H9 (cell line): Measurements from ENCODE around the gene EPHA3. TPM values are rescaled to one million over a fixed set of nuclear protein-coding genes. Genes with fewer than 3 reads are reported as not detected.

Source experiments
- DNase-seq: peaks from one replicate; pipeline ENCODE4 v3.0.0-alpha.2; 2017
- H2AFZ ChIP-seq: one replicate; pipeline ENCODE4 v1.6.1; 2013; ENCODE audit warnings: mild to moderate bottlenecking, low read length, control low read depth, moderate library complexity
- H2AK5ac ChIP-seq: 2 replicates; pipeline ENCODE4 v1.6.1; 2013; ENCODE audit warnings: low read length, control low read depth, mixed read lengths; ENCODE audit not compliant: insufficient read length
- H2BK120ac ChIP-seq: one replicate; pipeline ENCODE4 v1.6.1; 2013; ENCODE audit warnings: low read depth, mild to moderate bottlenecking, low read length, control low read depth, inconsistent platforms; ENCODE audit not compliant: poor library complexity, severe bottlenecking
- H2BK12ac ChIP-seq: 2 replicates; pipeline ENCODE4 v1.6.1; 2013; ENCODE audit warnings: low read length, control low read depth, mixed read lengths, low read depth; ENCODE audit not compliant: insufficient read length
- H2BK15ac ChIP-seq: 2 replicates; pipeline ENCODE4 v1.6.1; 2013; ENCODE audit warnings: low read depth, low read length, control low read depth
- H2BK20ac ChIP-seq: one replicate; pipeline ENCODE4 v1.6.1; 2013; ENCODE audit warnings: low read depth, mild to moderate bottlenecking, low read length, control low read depth, inconsistent platforms; ENCODE audit not compliant: poor library complexity, severe bottlenecking
- H2BK5ac ChIP-seq: 2 replicates; pipeline ENCODE4 v1.6.1; 2013; ENCODE audit warnings: low read length, control low read depth, mixed read lengths; ENCODE audit not compliant: insufficient read length
- H3K14ac ChIP-seq: 2 replicates; pipeline ENCODE4 v1.6.1; 2013; ENCODE audit warnings: low read length, control low read depth; ENCODE audit not compliant: insufficient read depth
- H3K18ac ChIP-seq: 2 replicates; pipeline ENCODE4 v1.6.1; 2013; ENCODE audit warnings: low read depth, mild to moderate bottlenecking, mixed read lengths, low read length, control low read depth; ENCODE audit not compliant: insufficient read length
- H3K23ac ChIP-seq: 2 replicates; pipeline ENCODE4 v1.6.1; 2013; ENCODE audit warnings: low read length, control low read depth, mixed read lengths, low read depth; ENCODE audit not compliant: insufficient read length
- H3K23me2 ChIP-seq: 2 replicates; pipeline ENCODE4 v1.6.1; 2013; ENCODE audit warnings: low read depth, mild to moderate bottlenecking, mixed read lengths, low read length, control low read depth; ENCODE audit not compliant: insufficient read length, poor library complexity, severe bottlenecking
- H3K27ac ChIP-seq: 2 replicates; pipeline ENCODE4 v1.5.1; 2013; ENCODE audit warnings: low read length, control low read depth, mixed read lengths, low read depth; ENCODE audit not compliant: insufficient read length
- H3K27me3 ChIP-seq: 2 replicates; pipeline ENCODE4 v1.6.1; 2013; ENCODE audit warnings: low read length, control low read depth, inconsistent platforms; ENCODE audit not compliant: insufficient read depth
- H3K4ac ChIP-seq: 2 replicates; pipeline ENCODE4 v1.6.1; 2013; ENCODE audit warnings: low read depth, mild to moderate bottlenecking, control low read depth, inconsistent platforms, low read length, moderate library complexity
- H3K4me1 ChIP-seq: 2 replicates; pipeline ENCODE4 v1.6.1; 2013; ENCODE audit warnings: low read length, control low read depth, inconsistent platforms; ENCODE audit not compliant: insufficient read depth
- H3K4me2 ChIP-seq: 2 replicates; pipeline ENCODE4 v1.6.1; 2013; ENCODE audit warnings: low read length, control low read depth, mixed read lengths; ENCODE audit not compliant: insufficient read length, insufficient read depth
- H3K56ac ChIP-seq: 2 replicates; pipeline ENCODE4 v1.6.1; 2013; ENCODE audit warnings: low read depth, mild to moderate bottlenecking, mixed read lengths, low read length, control low read depth; ENCODE audit not compliant: insufficient read length
- H3K79me1 ChIP-seq: 2 replicates; pipeline ENCODE4 v1.6.1; 2013; ENCODE audit warnings: low read depth, mild to moderate bottlenecking, moderate library complexity, low read length, control low read depth, inconsistent platforms; ENCODE audit not compliant: insufficient read depth, poor library complexity, severe bottlenecking
- H3K79me2 ChIP-seq: 2 replicates; pipeline ENCODE4 v1.6.1; 2013; ENCODE audit warnings: low read length, control low read depth, inconsistent platforms; ENCODE audit not compliant: insufficient read depth
- H3K9ac ChIP-seq: 2 replicates; pipeline ENCODE4 v1.6.1; 2013; ENCODE audit warnings: low read length, control low read depth, mixed read lengths; ENCODE audit not compliant: insufficient read length; ENCODE audit errors: extremely low read depth
- H3K9me3 ChIP-seq: one replicate; pipeline ENCODE4 v1.6.1; 2013; ENCODE audit warnings: low read depth, low read length, inconsistent platforms; ENCODE audit not compliant: control insufficient read depth
- H3T11ph ChIP-seq: one replicate; pipeline ENCODE4 v1.6.1; 2013; ENCODE audit warnings: mild to moderate bottlenecking, low read length, control low read depth, inconsistent platforms
- H4K20me1 ChIP-seq: one replicate; pipeline ENCODE4 v1.6.1; 2013; ENCODE audit not compliant: control insufficient read depth, insufficient read length, insufficient read depth
- H4K5ac ChIP-seq: 2 replicates; pipeline ENCODE4 v1.6.1; 2013; ENCODE audit warnings: low read depth, mild to moderate bottlenecking, mixed read lengths, low read length, control low read depth; ENCODE audit not compliant: insufficient read length
- H4K8ac ChIP-seq: replicated peaks from 2 replicates; pipeline ENCODE4 v1.6.1; 2013; ENCODE audit warnings: low read length, control low read depth, mixed read lengths, low read depth; ENCODE audit not compliant: insufficient read length
- H4K91ac ChIP-seq: 2 replicates; pipeline ENCODE4 v1.6.1; 2013; ENCODE audit warnings: low read depth, mild to moderate bottlenecking, moderate library complexity, mixed read lengths, low read length, control low read depth; ENCODE audit not compliant: insufficient read length
- H3K27ac Mint-ChIP-seq, 3 experiments: 2 replicates in 2 of 3; 3 replicates in 1 of 3; pipeline ENCODE4 v1.8.0; 2020 to 2021; ENCODE audit warnings: mixed read lengths in 3 of 3, mild to moderate bottlenecking in 1 of 3, moderate library complexity in 1 of 3
- H3K27me3 Mint-ChIP-seq: 2 replicates; pipeline ENCODE4 v1.8.0; 2021; ENCODE audit warnings: low read depth, mild to moderate bottlenecking, moderate library complexity, mixed read lengths
- H3K36me3 Mint-ChIP-seq, 3 experiments: 2 replicates in 2 of 3; 3 replicates in 1 of 3; pipeline ENCODE4 v1.8.0; 2020 to 2021; ENCODE audit warnings: low read depth in 3 of 3, mixed read lengths in 3 of 3; ENCODE audit not compliant: insufficient read depth in 1 of 3
- H3K4me1 Mint-ChIP-seq, 2 experiments: 2 replicates each; pipeline ENCODE4 v1.8.0; 2020; ENCODE audit warnings: mixed read lengths in 2 of 2
- H3K4me3 Mint-ChIP-seq, 2 experiments: 2 replicates in 1 of 2; 3 replicates in 1 of 2; pipeline ENCODE4 v1.8.0; 2020 to 2021; ENCODE audit warnings: mild to moderate bottlenecking in 2 of 2, mixed read lengths in 2 of 2, moderate library complexity in 1 of 2
- H3K9me3 Mint-ChIP-seq, 2 experiments: 2 replicates in 1 of 2; 3 replicates in 1 of 2; pipeline ENCODE4 v1.8.0; 2020; ENCODE audit warnings: mild to moderate bottlenecking in 2 of 2, mixed read lengths in 2 of 2, moderate library complexity in 1 of 2
- WGBS: extraction: QIAGEN DNeasy Blood & Tissue Kit; methylation state at CpG from one replicate; pipeline ENCODE4 v1.1.7; 2013; ENCODE audit warnings: missing lambda C conversion rate, low lambda C conversion rate, mixed read lengths; ENCODE audit not compliant: insufficient read length; ENCODE audit errors: extremely low coverage; 5-methylcytosine and 5-hydroxymethylcytosine counted together
- total RNA-seq: library from RNA; stranded (reverse); gene quantifications from 2 replicates; pipeline ENCODE4 v1.2.1, GENCODE V29; 2021
- TF ChIP-seq, protein P1 (sequence below): fragments of 200-600 bp; sonication (generic); conservative IDR thresholded peaks from 3 replicates; pipeline ENCODE4 v1.8.0; 2021; ENCODE audit warnings: antibody characterized with exemption, mild to moderate bottlenecking

The EPHA3 gene
- total RNA-seq, 1 experiment from 2014 or later, result 0.66 TPM

DNA sequence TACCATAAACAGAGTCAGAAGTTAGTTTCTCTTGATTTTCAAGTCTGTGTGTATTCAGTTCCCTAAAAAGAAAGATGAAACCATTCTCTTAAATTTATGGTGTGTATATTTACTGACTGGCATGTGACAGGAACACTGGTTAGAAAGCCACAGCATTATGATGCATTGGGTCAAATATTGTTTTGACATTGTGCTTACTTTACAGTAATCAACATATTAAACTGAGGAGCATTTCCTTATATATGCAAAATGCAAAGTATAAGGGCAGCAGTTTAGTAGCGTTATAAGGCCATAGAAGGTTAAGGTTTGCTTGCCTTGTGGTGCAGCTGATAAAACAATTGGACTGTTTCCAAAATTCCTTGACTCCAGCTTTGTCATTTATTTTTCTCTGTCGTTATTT, 72.9 kb downstream of the EPHA3 start:
- H3K79me2 ChIP-seq, result no peaks in the 10 kb centered on the region
- no peak overlapping the region for H2AFZ ChIP-seq
- H3K18ac ChIP-seq, result no peak overlapping the region
- H3K14ac ChIP-seq, result no peak overlapping the region
- H4K8ac ChIP-seq, result no peak overlapping the region
- H3K4me3 Mint-ChIP-seq, result no peak overlapping the region
- H3K4me2 ChIP-seq, result no peak overlapping the region
- H3K27ac ChIP-seq, result no peak overlapping the region
- no peak overlapping the region for H2BK12ac ChIP-seq
- H3K9me3 ChIP-seq, result no peaks in the 10 kb centered on the region
- H4K91ac ChIP-seq, result no peak overlapping the region
- no peak for DNase-seq
- no peaks in the 10 kb centered on the region for H3K27me3 Mint-ChIP-seq
- no peaks in the 10 kb centered on the region for H3K36me3 Mint-ChIP-seq
- H3K9me3 Mint-ChIP-seq, result no peaks in the 10 kb centered on the region
- TF ChIP-seq, protein P1, sequence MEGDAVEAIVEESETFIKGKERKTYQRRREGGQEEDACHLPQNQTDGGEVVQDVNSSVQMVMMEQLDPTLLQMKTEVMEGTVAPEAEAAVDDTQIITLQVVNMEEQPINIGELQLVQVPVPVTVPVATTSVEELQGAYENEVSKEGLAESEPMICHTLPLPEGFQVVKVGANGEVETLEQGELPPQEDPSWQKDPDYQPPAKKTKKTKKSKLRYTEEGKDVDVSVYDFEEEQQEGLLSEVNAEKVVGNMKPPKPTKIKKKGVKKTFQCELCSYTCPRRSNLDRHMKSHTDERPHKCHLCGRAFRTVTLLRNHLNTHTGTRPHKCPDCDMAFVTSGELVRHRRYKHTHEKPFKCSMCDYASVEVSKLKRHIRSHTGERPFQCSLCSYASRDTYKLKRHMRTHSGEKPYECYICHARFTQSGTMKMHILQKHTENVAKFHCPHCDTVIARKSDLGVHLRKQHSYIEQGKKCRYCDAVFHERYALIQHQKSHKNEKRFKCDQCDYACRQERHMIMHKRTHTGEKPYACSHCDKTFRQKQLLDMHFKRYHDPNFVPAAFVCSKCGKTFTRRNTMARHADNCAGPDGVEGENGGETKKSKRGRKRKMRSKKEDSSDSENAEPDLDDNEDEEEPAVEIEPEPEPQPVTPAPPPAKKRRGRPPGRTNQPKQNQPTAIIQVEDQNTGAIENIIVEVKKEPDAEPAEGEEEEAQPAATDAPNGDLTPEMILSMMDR, result no peak
- H3K23ac ChIP-seq, result no peak overlapping the region
- H4K5ac ChIP-seq, result no peak overlapping the region
- no peak overlapping the region for H2BK20ac ChIP-seq
- H2AK5ac ChIP-seq, result no peak overlapping the region
- no peak overlapping the region for H2BK15ac ChIP-seq
- no CpG with 5 or more reads among the region's 2 CpGs for WGBS
- H2BK120ac ChIP-seq, result no peak overlapping the region
- no peak overlapping the region for H2BK5ac ChIP-seq
- H3K56ac ChIP-seq, result no peak overlapping the region
- H3K79me1 ChIP-seq, result no peaks in the 10 kb centered on the region
- no peaks in the 10 kb centered on the region for H4K20me1 ChIP-seq
- no peaks in the 10 kb centered on the region for H3K23me2 ChIP-seq
- no peak overlapping the region for H3T11ph ChIP-seq
- no peak overlapping the region for H3K9ac ChIP-seq
- H3K27ac Mint-ChIP-seq, result no peak overlapping the region
- H3K4ac ChIP-seq, result no peak overlapping the region
- H3K4me1 Mint-ChIP-seq, result peaks cover 22 to 42% of the 10 kb centered on the region in 2 experiments
- no peaks in the 10 kb centered on the region for H3K27me3 ChIP-seq
- H3K4me1 ChIP-seq, result no peaks in the 10 kb centered on the region
